Prostate gland (tissue), 2 donors: Measurements from ENCODE around the gene TXNRD2.

Experiments used
- CTCF ChIP-seq, 4 experiments: fragments of 200-600 bp in 2 of 4; fragments of 450-650 bp in 2 of 4; sonication (generic) in 2 of 4; IDR thresholded peaks; 1 replicate in 3 of 4; 2 replicates in 1 of 4; pipeline ENCODE4 v1.5.1; 2016 to 2019; ENCODE audit warnings: antibody characterized with exemption in 4 of 4, mild to moderate bottlenecking in 2 of 4, moderate library complexity in 2 of 4
- POLR2A ChIP-seq: fragments of 450-650 bp; IDR thresholded peaks from one replicate; pipeline ENCODE4 v1.6.1; 2016; ENCODE audit warnings: antibody characterized with exemption, mild to moderate bottlenecking
- POLR2AphosphoS5 ChIP-seq: sonication (generic); formaldehyde crosslinking; IDR thresholded peaks from one replicate; pipeline ENCODE4 v1.6.1; 2017; ENCODE audit warnings: antibody characterized with exemption

DNA sequence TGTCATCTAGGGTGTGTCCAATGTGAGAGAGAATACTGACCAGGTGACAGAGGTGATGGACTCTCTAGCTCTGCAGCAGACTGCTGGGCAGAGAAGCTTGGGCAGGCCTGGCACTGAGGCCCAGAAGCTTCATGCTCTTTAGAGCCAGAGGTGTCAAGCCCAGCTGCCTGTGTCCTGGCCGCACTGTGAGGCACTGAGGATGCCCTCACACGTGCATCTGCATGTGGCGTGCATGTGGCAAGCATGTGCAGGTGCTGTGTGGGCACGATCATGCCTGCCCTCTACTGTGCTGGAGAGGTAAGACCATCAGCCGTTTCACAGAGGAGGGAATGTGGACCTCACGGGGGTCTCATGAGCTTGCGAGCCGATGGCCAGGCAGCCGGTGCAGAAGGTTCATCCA, 15.8 kb upstream of the TXNRD2 start:
- TF ChIP-seq CTCF (IDR thresholded peaks at IDR 0.05) (no peak), POLR2A (no peak), POLR2AphosphoS5 (no peak)
